ENCODE data around the gene JMJD1C. TPM values are rescaled to one million over a fixed set of nuclear protein-coding genes. Genes with fewer than 3 reads are reported as not detected.

JMJD1C gene
- polyA plus RNA-seq, 2 of the 4 experiments (the other 2 are of a cell fraction), result 15.9 to 47.2 TPM

GRCh38 chr10:63369711-63370110 is 96.1 kb downstream of the JMJD1C start:
- no peak for DNase-seq (ENCODE audit: low read depth in 1 of 2, low spot score in 1 of 2)
- TF ChIP-seq FOSL2 (IDR thresholded peaks at IDR 0.05) (no peak), FOSL2 (CRISPR knock-in tag; IDR thresholded peaks at IDR 0.05) (no peak), MAFK (IDR thresholded peaks at IDR 0.05; ENCODE audit: partially characterized antibody) (no peak), ESRRA (IDR thresholded peaks at IDR 0.05; ENCODE audit: borderline replicate concordance, low read length) (no peak), ELK1 (IDR thresholded peaks at IDR 0.05; ENCODE audit: low read depth, low read length) (no peak), HOXB13 (CRISPR knock-in tag; IDR thresholded peaks at IDR 0.05; ENCODE audit: low read depth) (no peak), CBX8 (IDR thresholded peaks at IDR 0.05) (no peak), BHLHE40 (IDR thresholded peaks at IDR 0.05; ENCODE audit: low read depth, low read length) (no peak), CHD2 (IDR thresholded peaks at IDR 0.05; ENCODE audit: low read length, partially characterized antibody) (no peak), MYC (IDR thresholded peaks at IDR 0.05; ENCODE audit: borderline replicate concordance, low read length) (no peak), NR3C1 (IDR thresholded peaks at IDR 0.05) (no peak), GATA3 (IDR thresholded peaks at IDR 0.05; ENCODE audit: borderline replicate concordance) (no peak), HES2 (IDR thresholded peaks at IDR 0.05) (no peak)
- TF ChIP-seq, protein P1, sequence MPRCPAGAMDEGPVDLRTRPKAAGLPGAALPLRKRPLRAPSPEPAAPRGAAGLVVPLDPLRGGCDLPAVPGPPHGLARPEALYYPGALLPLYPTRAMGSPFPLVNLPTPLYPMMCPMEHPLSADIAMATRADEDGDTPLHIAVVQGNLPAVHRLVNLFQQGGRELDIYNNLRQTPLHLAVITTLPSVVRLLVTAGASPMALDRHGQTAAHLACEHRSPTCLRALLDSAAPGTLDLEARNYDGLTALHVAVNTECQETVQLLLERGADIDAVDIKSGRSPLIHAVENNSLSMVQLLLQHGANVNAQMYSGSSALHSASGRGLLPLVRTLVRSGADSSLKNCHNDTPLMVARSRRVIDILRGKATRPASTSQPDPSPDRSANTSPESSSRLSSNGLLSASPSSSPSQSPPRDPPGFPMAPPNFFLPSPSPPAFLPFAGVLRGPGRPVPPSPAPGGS (IDR thresholded peaks at IDR 0.05), result no peak
- TF ChIP-seq, protein P2, sequence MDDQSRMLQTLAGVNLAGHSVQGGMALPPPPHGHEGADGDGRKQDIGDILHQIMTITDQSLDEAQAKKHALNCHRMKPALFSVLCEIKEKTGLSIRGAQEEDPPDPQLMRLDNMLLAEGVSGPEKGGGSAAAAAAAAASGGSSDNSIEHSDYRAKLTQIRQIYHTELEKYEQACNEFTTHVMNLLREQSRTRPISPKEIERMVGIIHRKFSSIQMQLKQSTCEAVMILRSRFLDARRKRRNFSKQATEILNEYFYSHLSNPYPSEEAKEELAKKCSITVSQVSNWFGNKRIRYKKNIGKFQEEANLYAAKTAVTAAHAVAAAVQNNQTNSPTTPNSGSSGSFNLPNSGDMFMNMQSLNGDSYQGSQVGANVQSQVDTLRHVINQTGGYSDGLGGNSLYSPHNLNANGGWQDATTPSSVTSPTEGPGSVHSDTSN (IDR thresholded peaks at IDR 0.05), result no peak
- ATAC-seq, result no peak
- 91% methylated on average over 2 of the region's 2 CpGs for WGBS (ENCODE audit: missing lambda C conversion rate)
- POLR2A ChIA-PET, result no interaction called here
- Histone ChIP-seq H3K27ac (no peak overlapping the region), H3K4me1 (no peaks in the 10 kb centered on the region), H3K9me3 (no peaks in the 10 kb centered on the region), H3K4me3 (no peak overlapping the region), H3K4me2 (no peak overlapping the region)
- FAIRE-seq, result no peak
- CTCF ChIA-PET, result interaction anchor here (1.5 kb wide), 1 partner anchor 107 kb away, joined by 3 read pairs; no protein-coding TSS in a partner anchor

GRCh38 chr10:63368365-63368764 is 97.4 kb downstream of the JMJD1C start:
- Histone ChIP-seq H3K4me3 (no peak overlapping the region), H3K27ac (no peak overlapping the region), H3K4me1 (0 out of 3 replicates have a peak, but pooled peaks cover 2% of the 10 kb centered on the region), H3K4me2 (no peak overlapping the region), H3K9me3 (no peaks in the 10 kb centered on the region)
- POLR2A ChIA-PET, result no interaction called here
- FAIRE-seq (no peak), ATAC-seq (no peak), DNase-seq (ENCODE audit: low read depth in 1 of 2, low spot score in 1 of 2) (no peak)
- 83% methylated on average over 4 of the region's 4 CpGs for WGBS (ENCODE audit: missing lambda C conversion rate)
- CTCF ChIA-PET, result no interaction called here
- no peak for TF ChIP-seq TP53 (CRISPR knock-in tag; IDR thresholded peaks at IDR 0.05)
- TF ChIP-seq MAFK (IDR thresholded peaks at IDR 0.05; ENCODE audit: partially characterized antibody), result peak; percentile 69

DNA sequence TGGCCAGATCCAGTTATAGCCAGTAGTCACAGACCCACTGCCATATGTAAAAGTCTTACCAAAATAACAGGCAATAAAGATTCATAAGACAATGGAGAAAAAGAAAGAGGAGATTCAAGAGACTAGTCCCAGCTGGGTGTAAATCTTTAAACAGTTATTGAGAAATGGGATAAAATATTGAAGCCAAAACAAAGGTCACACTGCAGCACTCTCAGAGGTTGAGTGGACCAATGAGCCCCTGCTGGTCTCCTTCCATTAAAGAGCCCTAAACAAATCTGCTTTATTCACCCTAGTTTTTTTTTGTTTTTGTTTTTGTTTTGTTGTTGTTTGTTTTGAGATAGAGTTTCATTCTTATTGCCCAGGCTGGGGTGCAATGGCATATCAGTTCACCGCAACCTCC is 98.8 kb downstream of the JMJD1C start:
- ATAC-seq, result no peak
- Histone ChIP-seq H3K4me3 (no peak overlapping the region), H3K27ac (no peak overlapping the region), H3K9me3 (no peaks in the 10 kb centered on the region), H3K4me2 (no peak overlapping the region), H3K4me1 (0 out of 3 replicates have a peak, but pooled peaks cover 2% of the 10 kb centered on the region)
- ChIA-PET CTCF (interaction anchor here (0.6 kb wide), 1 partner anchor 11 kb away, joined by 4 read pairs; no protein-coding TSS in a partner anchor), POLR2A (no interaction called here)
- TF ChIP-seq ZSCAN20 (CRISPR knock-in tag; IDR thresholded peaks at IDR 0.05) (no peak), HOXB13 (CRISPR knock-in tag; IDR thresholded peaks at IDR 0.05; ENCODE audit: low read depth) (no peak), BHLHE40 (IDR thresholded peaks at IDR 0.05; ENCODE audit: low read depth, low read length) (no peak), POLR2A (IDR thresholded peaks at IDR 0.05; ENCODE audit: low read length) (no peak), KDM5A (IDR thresholded peaks at IDR 0.05) (no peak)
- TF ChIP-seq, protein P1 (IDR thresholded peaks at IDR 0.05), result no peak
- TF ChIP-seq, protein P3, sequence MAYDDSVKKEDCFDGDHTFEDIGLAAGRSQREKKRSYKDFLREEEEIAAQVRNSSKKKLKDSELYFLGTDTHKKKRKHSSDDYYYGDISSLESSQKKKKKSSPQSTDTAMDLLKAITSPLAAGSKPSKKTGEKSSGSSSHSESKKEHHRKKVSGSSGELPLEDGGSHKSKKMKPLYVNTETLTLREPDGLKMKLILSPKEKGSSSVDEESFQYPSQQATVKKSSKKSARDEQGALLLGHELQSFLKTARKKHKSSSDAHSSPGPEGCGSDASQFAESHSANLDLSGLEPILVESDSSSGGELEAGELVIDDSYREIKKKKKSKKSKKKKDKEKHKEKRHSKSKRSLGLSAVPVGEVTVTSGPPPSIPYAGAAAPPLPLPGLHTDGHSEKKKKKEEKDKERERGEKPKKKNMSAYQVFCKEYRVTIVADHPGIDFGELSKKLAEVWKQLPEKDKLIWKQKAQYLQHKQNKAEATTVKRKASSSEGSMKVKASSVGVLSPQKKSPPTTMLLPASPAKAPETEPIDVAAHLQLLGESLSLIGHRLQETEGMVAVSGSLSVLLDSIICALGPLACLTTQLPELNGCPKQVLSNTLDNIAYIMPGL (CRISPR knock-in tag; IDR thresholded peaks at IDR 0.05; ENCODE audit: borderline replicate concordance), result no peak
- WGBS (ENCODE audit: missing lambda C conversion rate), result 100% methylated on average over 1 of the region's 1 CpG
- DNase-seq (ENCODE audit: low read depth in 1 of 2, low spot score in 1 of 2), result no peak
- FAIRE-seq, result no peak
